ENCODE data around the gene GINM1. TPM values are rescaled to one million over a fixed set of nuclear protein-coding genes. Genes with fewer than 3 reads are reported as not detected.

Gene GINM1
- total and polyA plus RNA-seq, 2 of the 8 experiments (the other 6 are each of a cell fraction or from before 2014, with no cell fraction given) = 5.1 to 21.6 TPM

- H3K23me2 ChIP-seq (ENCODE audit: low read depth, low read length) = no peaks in the 10 kb centered on the region
- no peaks in the 10 kb centered on the region for H3K79me2 ChIP-seq (ENCODE audit: control insufficient read depth in 1 of 2, insufficient read depth in 2 of 2, low read length in 2 of 2)
- H3K14ac ChIP-seq (ENCODE audit: insufficient read length) = no peak overlapping the region
- no peaks in the 10 kb centered on the region for H4K20me1 ChIP-seq (replicated peaks in 1 of 2; ENCODE audit: control insufficient read depth in 1 of 2, insufficient read depth in 2 of 2, low read length in 2 of 2)
- H4K5ac ChIP-seq (ENCODE audit: insufficient read length, low read depth, low read length) = no peak overlapping the region
- ChIA-PET CTCF (ENCODE audit: partially characterized antibody) (no interaction called here), POLR2A (ENCODE audit: partially characterized antibody) (no interaction called here)
- no peak overlapping the region for H3K18ac ChIP-seq (ENCODE audit: extremely low read depth, low read length)
- H3K23ac ChIP-seq (ENCODE audit: insufficient read length) = no peak overlapping the region
- H2BK15ac ChIP-seq (ENCODE audit: low read length) = no peak overlapping the region
- no peaks in the 10 kb centered on the region for H3K79me1 ChIP-seq (ENCODE audit: low read depth, low read length)
- no peak overlapping the region for H3K56ac ChIP-seq (replicated peaks; ENCODE audit: insufficient read length, low read depth, low read length)
- no peak for DNase-seq (ENCODE audit: low read depth in 1 of 2, low spot score in 2 of 2)
- H2BK5ac ChIP-seq (ENCODE audit: low read depth, low read length) = no peak overlapping the region
- H3K9me3 ChIP-seq (ENCODE audit: insufficient read depth in 2 of 2, low read depth in 1 of 2, low read length in 1 of 2) = 0 out of 4 replicates have a peak, but pooled peaks cover 0 to 3% of the 10 kb centered on the region in 2 experiments
- no peak overlapping the region for H2AK5ac ChIP-seq (ENCODE audit: low read depth, low read length)
- H3K4ac ChIP-seq (replicated peaks; ENCODE audit: insufficient read length, low read depth, low read length) = no peak overlapping the region
- H3K4me2 ChIP-seq (ENCODE audit: insufficient read depth in 1 of 2, low read depth in 2 of 2, low read length in 2 of 2) = no peak overlapping the region
- no peak overlapping the region for H2BK12ac ChIP-seq (ENCODE audit: low read depth, low read length)
- no peaks in the 10 kb centered on the region for H3K36me3 ChIP-seq (ENCODE audit: control insufficient read depth in 2 of 4, insufficient read depth in 4 of 4, low read length in 3 of 4)
- no peak overlapping the region for H3K4me3 ChIP-seq (ENCODE audit: extremely low read depth in 1 of 4, insufficient read depth in 2 of 4, low read depth in 3 of 4, low read length in 4 of 4)
- no peak for FAIRE-seq
- no peak overlapping the region for H4K8ac ChIP-seq (ENCODE audit: extremely low read depth, insufficient read depth, low read length)
- H2AFZ ChIP-seq (ENCODE audit: low read length) = no peak overlapping the region
- no peaks in the 10 kb centered on the region for H3K27me3 ChIP-seq (replicated peaks in 1 of 4; ENCODE audit: control insufficient read depth in 3 of 4, extremely low read depth in 1 of 4, insufficient read depth in 3 of 4, low read length in 3 of 4)
- no peak for TF ChIP-seq RNF2 (IDR thresholded peaks at IDR 0.05; ENCODE audit: borderline replicate concordance, low read depth, low read length, missing control alignments, poor library complexity, severe bottlenecking)
- no peak for TF ChIP-seq E2F6 (IDR thresholded peaks at IDR 0.05)
- H3K9ac ChIP-seq (replicated peaks in 1 of 4; ENCODE audit: extremely low read depth in 1 of 4, low read depth in 3 of 4, low read length in 3 of 4) = no peak overlapping the region
- no peak overlapping the region for H2BK120ac ChIP-seq (replicated peaks; ENCODE audit: low read depth, low read length)
- no peak overlapping the region for H2BK20ac ChIP-seq (ENCODE audit: low read length)
- H3K4me1 ChIP-seq (replicated peaks in 1 of 4; ENCODE audit: control insufficient read depth in 3 of 4, insufficient read depth in 4 of 4, low read length in 3 of 4) = no peaks in the 10 kb centered on the region
- H3K27ac ChIP-seq (ENCODE audit: low read depth, low read length) = no peak overlapping the region
- 91% methylated on average over 5 of the region's 5 CpGs; no CpG with 5 or more reads in 1 of the 2 experiments for WGBS, 2 experiments (ENCODE audit: extremely low coverage in 1 of 2, insufficient coverage in 1 of 2, insufficient read length in 1 of 2, insufficient replicate concordance in 2 of 2, low coverage in 1 of 2, low lambda C conversion rate in 2 of 2, missing lambda C conversion rate in 1 of 2)
- no peak overlapping the region for H4K91ac ChIP-seq (replicated peaks; ENCODE audit: insufficient read length, low read length)
These were observed 49.6 kb downstream of the GINM1 start for GRCh38 chr6:149615805-149616204.

Measured in H1 (cell line).